ENCODE results near the gene OXT. TPM values are rescaled to one million over a fixed set of nuclear protein-coding genes. Genes with fewer than 3 reads are reported as not detected.
"Not testable (repeated sequence)": the region's sequence is repeated elsewhere in the genome, so short reads cannot be mapped to it uniquely, and the experiment has no call there.

Gene OXT
- polyA plus RNA-seq, 3 donors = 1.9 TPM; not detected in 2

DNA sequence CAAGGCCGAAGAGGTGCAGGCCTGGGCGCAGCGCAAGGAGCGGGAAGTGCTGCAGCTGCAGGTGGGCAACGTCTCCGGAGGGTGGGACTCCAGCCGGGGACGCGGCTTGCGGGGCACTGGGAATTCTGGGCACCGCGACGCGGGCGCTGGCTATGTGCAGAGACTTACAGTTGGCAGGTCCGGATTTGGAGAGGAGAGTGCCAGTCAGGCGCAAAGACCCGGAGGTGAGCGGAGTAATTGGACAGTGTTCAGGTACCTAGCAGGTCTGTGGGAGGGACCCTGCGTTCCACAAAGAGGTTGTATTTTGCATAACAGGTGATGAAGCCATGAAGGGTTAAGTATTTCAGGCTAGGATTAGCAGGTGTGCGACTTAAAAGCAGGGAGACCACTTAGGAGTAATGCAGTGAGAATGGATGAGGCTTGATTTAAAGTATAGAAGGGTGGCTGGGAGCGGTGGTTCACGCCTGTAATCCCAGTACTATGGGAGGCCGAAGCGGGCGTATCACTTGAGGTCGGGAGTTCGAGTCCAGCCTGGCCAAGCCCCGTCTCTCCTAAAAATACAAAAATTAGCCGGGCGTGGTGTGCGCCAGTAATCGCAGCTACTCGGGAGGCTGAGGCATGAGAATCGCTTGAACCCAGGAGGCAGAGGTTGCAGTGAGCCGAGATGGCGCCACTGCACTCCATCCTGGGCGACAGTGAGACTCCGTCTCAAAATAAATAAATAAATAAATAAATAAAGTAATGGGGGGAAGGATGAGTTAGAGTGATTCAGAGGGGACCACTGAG, 24.6 kb upstream of the OXT start:
- H3K27ac ChIP-seq (ENCODE audit: low read depth, low read length) = no peak overlapping the region
- WGBS, 3 donors = 36 to 44% (median 42%) methylated on average over 39 of the region's 39 CpGs

DNA sequence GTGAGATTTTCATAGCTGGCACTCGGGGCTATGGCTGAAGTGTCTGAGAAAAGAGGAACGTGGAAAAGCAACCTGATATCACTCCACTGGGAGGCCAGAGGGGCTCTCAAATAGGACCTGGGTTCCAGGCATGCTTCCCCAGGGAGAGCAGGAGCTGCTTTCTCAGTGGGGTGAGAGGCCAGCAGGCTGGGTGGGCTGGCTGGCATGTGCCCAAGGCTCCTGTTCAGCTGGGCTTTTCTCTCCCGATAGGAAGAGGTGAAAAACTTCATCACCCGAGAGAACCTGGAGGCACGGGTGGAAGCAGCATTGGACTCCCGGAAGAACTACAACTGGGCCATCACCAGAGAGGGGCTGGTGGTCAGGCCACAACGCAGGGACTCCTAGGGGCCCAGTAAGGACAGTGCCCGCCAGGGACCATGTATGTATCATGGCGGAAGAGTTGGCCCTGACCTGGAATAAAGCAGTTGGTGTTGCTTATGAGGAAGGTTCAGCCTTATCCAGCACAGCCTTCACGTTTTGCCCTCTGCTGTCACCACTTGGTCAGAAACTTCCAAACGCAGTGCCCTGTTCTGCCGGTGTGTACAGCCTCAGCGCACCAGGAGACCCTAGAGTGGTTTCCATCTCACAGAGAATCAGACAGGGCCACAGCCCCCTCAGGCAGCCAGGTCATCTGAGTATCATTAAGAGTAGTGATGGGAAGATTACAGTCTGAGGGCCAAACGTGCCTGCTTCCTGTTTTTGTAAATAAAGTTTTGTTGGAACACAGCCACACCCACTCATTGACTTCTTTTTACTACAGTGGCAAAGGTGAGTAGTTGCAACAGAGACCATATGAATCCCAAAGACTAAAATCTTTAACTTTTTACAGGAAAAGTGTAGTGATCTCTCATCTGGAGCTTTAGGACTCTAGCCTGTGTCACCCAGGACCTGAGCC, 23.7 kb upstream of the OXT start:
- no peak overlapping the region for H3K27ac ChIP-seq (ENCODE audit: low read depth, low read length)
- WGBS, 3 donors = 82 to 84% (median 83%) methylated on average over 14 of the region's 14 CpGs

DNA sequence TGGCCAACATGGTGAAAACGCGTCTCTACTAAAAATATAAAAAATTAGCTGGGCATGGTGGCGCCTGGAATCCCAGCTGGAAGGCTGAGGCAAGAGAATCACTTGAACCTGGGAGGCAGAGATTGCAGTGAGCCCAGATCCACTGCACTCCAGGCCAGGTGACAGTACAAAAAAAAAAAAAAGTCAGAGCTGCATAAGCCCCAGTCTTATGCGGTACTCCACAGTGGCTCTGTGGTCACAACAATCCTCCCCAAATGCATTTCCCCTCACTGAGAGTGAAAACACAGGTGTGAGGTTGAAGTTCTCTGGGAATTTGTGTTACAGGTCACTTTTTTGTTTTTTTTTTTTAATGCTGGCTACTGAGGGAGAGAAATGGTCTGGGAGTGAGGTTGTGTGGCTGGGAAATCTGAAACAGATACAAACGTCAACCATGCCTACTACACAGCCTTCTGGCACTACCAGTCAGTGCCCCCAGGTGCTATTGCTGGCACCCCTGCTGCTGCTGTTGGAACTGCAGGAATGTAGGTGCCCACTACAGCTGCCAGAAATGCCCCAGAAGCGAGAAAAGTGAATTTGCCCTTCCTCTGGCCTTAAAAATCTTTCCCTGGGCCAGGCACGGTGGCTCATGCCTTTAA, 19.9 kb upstream of the OXT start:
- 64 to 77% (median 72%) methylated on average over 7 of the region's 7 CpGs for WGBS, 3 donors
- no peak overlapping the region for H3K27ac ChIP-seq (ENCODE audit: low read depth, low read length)

DNA sequence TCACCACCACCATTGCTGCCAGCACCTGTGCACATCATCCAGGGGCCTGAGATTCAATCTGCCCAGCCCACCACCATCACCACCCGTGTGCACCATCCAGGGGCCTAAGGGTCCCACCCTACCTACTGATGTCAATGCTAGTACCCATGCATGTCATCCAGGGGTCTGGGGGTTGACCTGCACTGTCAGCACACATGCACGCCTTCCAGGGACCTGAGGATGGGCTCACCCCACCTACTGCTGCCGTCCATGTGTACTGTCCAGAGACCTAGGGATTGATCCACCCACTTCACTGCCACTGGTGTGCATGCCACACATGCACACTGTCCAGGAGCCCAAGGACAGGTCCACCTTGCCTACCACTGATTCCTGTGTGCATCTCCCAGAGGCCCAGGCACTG, 11.9 kb upstream of the OXT start:
- WGBS, 3 donors = 88 to 94% (median 91%) methylated on average over 3 of the region's 3 CpGs
- H3K27ac ChIP-seq (ENCODE audit: low read depth, low read length) = no peak overlapping the region

DNA sequence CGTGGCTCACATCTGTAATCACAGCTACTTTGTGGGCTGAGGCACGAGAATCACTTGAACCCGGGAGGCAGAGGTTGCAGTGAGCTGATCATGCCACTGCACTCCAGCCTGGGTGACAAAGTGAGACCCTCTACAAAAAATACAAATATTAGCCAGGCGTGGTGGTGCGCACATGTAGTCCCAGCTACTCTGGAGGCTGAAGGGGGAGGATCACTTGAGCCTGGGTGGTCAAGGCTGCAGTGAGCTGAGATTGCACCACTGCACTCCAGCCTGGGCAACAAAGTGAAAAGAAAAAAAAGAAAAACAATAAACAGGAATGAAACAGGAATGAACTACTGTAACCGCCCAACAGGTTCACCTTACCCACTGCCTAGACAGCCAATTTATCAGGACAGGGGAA, 7.3 kb upstream of the OXT start:
- not testable (repeated sequence) for H3K27ac ChIP-seq (ENCODE audit: low read depth, low read length)
- 78 to 85% (median 83%) methylated on average over 6 of the region's 6 CpGs for WGBS, 3 donors

DNA sequence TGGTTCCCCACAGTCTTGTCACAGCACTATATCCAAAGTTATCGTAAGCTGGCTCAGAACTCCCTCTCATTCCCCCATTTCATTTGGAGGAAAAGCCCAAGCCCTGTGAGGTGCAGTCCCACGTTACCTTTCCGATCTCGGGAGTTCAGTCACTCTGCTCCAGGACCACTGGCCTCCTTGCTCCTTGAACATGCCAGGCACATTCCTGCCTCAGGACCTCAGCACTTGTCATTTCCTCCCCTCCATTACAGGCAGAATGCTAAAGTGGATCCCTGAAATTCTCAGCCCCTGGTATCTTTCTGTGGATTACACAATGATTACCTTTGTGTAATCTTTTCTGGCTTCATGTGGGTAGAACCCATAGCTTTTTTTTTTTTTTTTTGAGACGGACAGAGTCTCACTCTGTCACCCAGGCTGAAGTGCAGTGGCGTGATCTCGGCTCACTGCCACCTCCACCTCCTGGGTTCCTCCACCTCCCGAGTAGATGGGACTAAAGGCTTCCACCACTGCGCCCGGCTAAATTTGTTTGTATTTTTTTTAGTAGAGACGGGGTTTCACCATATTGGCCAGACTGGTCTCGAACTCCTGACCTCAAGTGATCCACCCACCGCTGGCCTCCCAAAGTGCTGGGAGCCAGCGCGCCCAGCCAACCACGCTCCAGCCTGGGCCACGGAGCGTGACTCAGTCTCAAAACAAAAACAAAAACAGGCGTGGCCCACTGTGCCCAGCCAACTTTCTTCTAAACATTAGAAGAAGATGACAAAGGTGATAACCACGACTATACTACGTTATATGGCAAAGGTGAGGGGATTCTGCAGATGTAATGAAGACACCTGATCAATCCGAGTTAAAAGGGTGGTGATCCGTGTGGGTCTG, 4.0 kb upstream of the OXT start:
- WGBS, 3 donors = 80 to 82% (median 81%) methylated on average over 21 to 23 of the region's 23 CpGs
- no peak overlapping the region for H3K27ac ChIP-seq (ENCODE audit: low read depth, low read length)

DNA sequence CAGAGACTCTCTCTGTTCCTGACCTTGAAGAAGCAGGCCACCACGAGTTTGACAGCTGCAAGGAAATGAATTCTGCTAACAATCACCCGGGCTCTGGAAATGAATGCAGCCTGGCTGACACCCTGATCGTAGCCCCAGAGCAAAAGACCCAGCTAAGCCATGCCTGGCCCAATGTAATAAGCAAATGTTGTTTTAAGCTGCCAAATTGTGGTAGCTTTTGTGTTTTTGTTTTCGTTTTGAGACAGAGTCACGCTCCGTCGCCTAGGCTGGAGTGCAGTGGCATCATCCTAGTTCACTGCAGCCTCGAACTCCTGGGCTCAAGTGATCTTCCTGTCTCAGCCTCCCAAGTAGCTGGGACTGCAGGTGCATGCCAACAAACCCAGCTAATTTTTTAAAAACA, 3.3 kb upstream of the OXT start:
- WGBS, 3 donors = 70 to 76% (median 75%) methylated on average over 8 of the region's 8 CpGs
- no peak overlapping the region for H3K27ac ChIP-seq (ENCODE audit: low read depth, low read length)

DNA sequence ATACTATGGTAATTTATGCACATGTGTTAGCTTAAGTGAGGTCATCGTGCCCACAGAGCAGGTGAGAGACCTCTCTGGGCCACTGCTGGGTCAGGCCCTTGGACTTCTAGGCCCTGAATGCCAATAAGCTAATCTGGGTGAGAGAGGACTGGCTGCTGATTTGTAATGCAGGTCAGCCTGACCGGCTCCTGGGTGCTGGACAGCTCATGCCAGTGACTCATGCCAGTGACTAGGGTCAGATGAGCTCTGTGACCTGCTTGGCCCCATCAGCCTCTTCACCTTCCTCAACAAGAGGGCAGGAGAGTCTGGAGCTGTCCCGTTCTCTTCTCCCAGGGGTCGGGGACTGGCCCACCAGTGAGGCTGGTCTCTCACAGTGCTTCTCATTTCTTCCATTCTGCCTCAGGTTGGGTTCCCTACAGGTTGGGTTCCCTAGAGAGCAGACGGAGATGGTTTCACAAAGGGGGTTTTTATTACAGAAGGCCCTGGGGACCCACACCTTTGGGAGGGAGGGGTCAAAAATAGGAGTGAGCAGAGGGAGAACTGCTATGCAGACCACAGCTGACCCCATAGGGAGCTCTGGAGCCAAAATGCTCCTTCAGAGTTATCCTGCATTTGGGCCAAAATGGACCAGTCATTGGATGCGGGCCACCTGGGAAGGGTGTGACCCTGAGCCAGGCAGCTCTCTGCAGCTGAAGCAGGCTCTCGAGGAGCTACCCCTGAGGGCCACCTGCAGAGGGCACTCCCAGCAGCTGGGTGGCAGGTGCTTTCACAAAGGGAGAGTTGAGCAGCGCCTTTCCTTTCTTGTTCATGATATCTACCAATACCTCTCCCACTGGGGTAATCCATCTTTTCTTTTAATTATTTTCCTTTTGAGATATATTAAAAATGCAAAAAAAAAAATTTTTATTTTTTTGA, 2.2 kb upstream of the OXT start:
- no peak overlapping the region for H3K27ac ChIP-seq (ENCODE audit: low read depth, low read length)
- 80 to 86% (median 82%) methylated on average over 8 of the region's 8 CpGs for WGBS, 3 donors

DNA sequence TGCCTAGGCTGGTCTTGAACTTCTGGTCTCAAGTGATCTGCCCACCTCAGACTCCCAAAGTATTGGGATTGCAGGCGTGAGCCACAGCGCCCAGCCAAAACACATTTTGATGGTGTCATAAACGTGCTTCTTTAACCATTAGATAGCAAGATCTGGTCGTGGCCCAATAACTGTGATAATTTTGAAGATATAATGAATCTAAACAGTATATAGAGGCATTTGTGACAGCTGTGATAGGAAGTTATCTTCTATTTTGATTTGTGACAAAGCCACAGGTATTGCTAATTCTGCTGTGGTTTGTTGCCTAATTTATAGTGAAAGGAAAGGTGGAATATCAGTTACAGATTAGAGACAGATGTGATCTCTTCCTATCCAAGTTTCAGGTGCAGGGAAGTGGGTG, 695 bp upstream of the OXT start:
- 69 to 86% (median 78%) methylated on average over 4 of the region's 4 CpGs for WGBS, 3 donors
- no peak overlapping the region for H3K27ac ChIP-seq (ENCODE audit: low read depth, low read length)

DNA sequence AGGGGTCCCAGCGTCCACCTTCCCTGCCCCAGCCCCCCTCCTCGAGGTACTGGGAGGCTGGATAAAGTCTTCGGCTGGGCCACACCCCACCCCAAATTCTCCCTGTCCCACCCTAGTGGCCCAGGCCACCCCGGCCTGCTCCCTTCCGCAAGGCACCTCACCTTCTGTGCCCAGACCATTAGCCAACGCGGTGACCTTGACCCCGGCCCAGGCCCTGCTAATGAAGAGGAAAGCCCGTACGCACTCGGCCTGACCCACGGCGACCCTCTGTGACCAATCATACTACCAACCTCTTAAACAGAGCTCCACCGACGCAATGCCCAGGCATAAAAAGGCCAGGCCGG, 182 bp upstream of the OXT start:
- WGBS, 3 donors = 67 to 75% (median 71%) methylated on average over 16 of the region's 16 CpGs
- no peak overlapping the region for H3K27ac ChIP-seq (ENCODE audit: low read depth, low read length)

DNA sequence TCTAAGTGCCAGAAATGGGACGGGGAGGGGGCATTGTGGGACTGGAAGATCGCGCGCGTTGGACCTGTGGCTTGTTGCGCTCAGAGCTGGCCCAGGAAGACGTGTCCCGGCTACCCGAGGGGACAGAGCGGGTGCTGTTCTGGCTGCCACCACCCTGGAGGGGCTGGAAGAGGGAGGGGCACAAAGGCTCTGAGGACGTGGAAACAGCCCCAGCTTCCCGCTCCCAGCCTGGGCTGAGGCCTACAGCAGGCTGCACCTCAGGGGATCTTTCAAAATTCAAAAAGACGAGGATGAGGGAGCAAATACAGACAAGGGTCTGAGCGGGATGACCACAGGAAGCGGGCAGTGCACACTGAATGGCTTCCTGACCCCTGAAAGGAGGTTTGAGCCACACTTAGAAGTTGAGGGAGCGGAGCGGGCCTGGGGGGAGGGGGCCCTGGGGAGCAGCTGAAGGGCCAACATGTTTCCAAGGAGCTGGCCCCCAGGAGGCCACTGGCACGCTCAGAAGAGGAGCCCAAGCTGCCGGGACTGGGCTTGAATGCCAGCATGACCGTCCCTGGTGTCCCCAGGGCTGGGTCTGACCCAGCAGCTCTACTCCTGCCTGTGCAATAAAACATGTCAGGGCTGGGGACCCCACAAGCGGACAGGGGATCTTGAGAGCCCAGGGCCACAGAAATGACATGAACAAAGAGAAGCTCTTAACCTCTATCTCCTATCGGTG, 1.3 kb downstream of the OXT start:
- 72 to 81% (median 78%) methylated on average over 21 to 22 of the region's 22 CpGs for WGBS, 3 donors
- no peak overlapping the region for H3K27ac ChIP-seq (ENCODE audit: low read depth, low read length)

DNA sequence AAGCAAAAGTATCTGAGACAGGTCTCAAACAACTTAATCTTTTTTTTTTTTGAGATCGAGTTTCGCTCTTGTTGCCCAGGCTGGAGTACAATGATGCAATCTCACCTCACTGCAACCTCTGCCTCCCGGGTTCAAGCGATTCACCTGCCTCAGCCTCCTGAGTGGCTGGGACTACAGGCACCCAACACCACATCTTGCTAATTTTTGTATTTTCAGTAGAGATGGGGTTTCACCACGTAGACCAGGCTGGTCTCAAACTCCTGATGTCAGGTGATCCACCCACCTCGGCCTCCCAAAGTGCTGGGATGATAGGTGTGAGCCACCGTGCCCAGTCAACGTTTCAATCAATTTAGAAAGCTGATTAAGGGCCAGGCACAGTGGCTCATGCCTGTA, 1.8 kb downstream of the OXT start:
- 87 to 91% (median 90%) methylated on average over 8 of the region's 8 CpGs for WGBS, 3 donors
- H3K27ac ChIP-seq (ENCODE audit: low read depth, low read length) = not testable (repeated sequence)

DNA sequence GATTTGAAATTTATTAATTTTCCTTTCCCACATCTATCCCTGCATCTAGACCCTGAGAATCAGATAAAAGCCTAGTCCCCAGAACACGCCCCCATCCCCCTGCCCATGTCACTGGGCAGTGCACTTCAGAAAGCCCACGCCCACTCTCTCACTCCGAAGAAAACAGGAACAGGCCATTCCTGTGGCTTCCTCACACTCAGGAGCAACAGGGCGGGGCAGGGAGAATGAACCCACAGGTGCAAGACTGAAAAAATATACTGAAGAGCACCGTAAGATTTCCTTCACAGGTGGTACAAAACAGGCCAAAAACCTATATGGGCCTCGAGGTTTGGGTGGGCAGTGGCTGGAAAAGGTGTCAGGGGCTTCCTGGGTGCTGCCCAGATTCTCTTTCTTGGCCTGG, 3.4 kb downstream of the OXT start:
- H3K27ac ChIP-seq (ENCODE audit: low read depth, low read length) = no peak overlapping the region
- 47 to 71% (median 61%) methylated on average over 6 of the region's 6 CpGs for WGBS, 3 donors

DNA sequence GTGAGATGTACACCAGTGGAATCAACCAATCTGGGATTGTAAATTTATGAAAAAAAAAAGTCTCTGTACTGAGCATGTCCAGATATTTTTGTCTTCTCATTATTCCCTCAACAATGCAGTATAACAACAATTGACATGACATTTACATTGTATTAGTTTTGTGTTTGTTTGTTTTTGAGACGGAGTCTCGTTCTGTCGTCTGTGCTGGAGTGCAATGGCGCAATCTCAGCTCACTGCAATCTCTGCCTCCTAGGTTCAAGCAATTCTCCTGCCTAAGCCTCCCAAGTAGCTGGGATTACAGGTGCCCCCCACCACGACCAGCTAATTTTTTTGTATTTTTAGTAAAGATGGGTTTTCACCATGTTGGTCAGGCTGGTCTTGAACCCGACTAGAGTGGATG, 3.9 kb downstream of the OXT start:
- 74 to 84% (median 79%) methylated on average over 6 of the region's 6 CpGs for WGBS, 3 donors

DNA sequence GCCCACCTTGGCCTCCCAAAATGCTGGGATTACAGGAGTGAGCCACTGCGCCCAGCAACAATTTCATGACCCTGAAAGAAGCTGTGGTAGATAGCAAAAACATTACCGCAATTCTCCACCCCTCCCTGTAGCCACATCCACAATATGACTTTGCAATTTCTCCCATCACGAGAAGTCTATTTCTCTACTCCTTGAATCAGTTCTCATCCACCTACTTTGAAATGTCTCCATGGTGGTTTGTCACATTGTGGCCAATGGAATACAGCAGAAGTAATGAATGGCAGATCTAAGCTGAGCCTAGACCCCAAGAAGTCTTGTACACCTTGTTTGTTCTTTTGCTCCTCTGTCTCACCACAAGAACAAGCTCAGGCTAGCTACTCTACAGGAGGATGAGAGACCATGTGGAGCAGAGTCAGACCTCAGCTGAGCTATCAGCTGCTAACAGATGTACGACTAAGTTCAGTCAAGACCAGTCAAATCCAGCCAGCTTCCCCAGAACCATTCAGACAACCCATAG, 6.3 kb downstream of the OXT start:
- WGBS, 3 donors = 57 to 82% (median 66%) methylated on average over 4 of the region's 4 CpGs
- H3K27ac ChIP-seq (ENCODE audit: low read depth, low read length) = no peak overlapping the region

More for the DNA sequence above, 3.9 kb downstream of the OXT start:
- not testable (repeated sequence) for H3K27ac ChIP-seq (ENCODE audit: low read depth, low read length)

DNA sequence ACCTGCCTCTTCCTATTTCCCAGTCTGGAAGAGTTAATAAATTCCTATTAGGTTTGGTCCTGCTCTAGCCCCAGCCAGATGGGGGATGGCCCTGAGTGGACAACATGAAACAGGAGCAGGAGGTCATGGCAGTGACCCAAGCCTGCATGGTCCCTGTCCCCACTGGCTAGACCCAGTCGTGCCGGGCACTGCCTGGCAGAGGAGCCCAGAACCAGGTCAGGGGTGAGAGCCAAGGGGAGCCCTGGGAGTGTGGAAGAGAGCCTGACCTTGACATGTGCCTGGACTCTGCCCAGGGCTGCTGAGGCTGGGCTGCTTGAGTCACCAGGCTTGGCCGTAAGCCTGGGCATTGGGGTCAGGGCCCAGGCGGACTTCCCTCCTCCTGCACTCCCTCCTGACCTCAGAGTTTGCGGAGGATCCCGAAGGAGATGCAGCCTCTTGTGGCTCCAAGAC, 9.5 kb downstream of the OXT start:
- no peak overlapping the region for H3K27ac ChIP-seq (ENCODE audit: low read depth, low read length)
- 30 to 47% (median 38%) methylated on average over 6 of the region's 6 CpGs for WGBS, 3 donors
